Measurements from ENCODE around the gene ITPK1.
"Not testable (repeated sequence)": the region's sequence is repeated elsewhere in the genome, so short reads cannot be mapped to it uniquely, and the experiment has no call there.

ITPK1 gene

GRCh38 chr14:93128725-93129459 lies 13.2 kb upstream of the ITPK1 start:
- DNase-seq = no peak

- DNase-seq = no peak
Observed at GRCh38 chr14:93126111-93126510, 10.4 kb upstream of the ITPK1 start.

DNA sequence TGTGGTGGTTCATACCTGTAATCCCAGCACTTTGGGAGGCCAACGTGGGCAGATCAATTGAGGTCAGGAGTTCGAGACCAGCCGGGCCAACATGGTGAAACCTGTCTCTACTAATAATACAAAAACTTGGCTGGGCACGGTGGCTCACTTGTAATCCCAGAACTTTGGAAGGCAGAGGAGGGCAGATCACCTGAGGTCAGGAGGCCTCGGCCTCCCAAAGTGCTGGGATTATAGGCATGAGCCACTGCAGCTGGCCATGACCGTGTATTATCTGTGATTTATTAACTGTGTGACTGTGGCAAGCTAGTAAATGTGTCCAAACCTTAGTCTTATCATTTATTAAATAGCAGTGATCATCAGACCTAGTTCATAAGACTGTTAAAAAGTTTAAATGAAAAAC lies 7.1 kb upstream of the ITPK1 start:
- no peak for DNase-seq

GRCh38 chr14:93121030-93121834 lies 5.5 kb upstream of the ITPK1 start:
- DNase-seq = no peak

GRCh38 chr14:93120517-93120916 lies 4.8 kb upstream of the ITPK1 start:
- no peak for DNase-seq

- DNase-seq = no peak
Observed at GRCh38 chr14:93116676-93117200, 1.0 kb upstream of the ITPK1 start.

GRCh38 chr14:93115069-93115820 lies 480 bp downstream of the ITPK1 start:
- DNase-seq = peak; percentile 80

- peak; percentile 12 for DNase-seq
Observed at GRCh38 chr14:93114713-93115068, 1.0 kb downstream of the ITPK1 start.

GRCh38 chr14:93114068-93114710 lies 1.5 kb downstream of the ITPK1 start:
- no peak for DNase-seq

DNA sequence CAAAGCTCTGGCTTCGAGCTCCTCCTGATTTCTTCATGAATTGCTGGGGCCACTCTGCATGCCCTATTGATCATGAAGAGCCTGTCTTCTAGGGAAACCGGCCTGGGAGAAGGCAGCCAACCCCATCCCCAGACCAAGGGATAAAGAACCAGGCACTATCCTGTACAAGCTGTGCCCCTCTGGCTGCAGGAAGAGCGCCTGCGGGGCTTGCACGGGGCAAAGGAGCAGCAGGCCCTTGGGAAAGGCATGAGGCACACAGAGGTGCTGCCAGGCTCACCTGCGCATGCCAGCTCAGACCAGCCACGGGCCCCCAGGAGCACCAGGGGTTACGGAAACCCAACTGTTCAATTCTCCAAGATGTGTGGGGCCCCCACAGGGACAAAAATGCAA lies 2.1 kb downstream of the ITPK1 start:
- no peak for DNase-seq

DNA sequence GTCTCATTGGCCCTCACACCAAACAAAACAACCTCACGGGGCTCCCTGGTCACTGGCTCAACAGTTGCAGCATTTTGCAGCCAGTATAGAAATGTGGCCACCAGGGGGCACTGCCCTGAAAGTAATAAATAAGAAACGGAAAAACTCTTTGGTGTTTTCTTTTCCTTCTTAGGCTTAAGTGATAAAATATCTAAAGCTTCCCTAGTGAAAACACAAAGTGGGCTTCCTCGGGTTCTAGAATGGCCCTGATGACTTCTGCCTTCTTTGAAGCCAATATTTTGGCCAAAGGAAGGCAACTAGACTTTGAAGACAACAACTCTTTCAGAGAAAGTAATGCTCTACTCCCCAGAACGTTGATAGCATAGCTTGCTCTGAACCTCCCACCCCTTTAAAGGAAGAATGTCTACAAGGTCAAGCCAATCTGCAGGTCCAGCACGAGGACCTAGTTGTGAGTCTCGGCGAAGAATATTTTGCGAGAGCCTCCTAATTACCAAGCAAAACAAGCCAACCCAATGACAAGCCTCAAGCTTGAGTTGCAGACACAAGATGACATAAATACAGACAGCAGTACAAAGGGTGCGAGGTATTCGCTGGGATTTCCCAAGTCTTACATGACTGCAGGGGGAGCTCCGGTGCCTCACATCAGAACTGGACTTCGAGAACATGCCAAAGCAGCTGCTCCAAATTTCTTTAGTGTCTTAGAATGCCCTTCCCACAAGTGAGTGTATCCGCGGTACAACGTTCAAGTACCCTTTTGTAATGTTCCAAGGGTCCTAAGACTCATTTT lies 2.6 kb downstream of the ITPK1 start:
- DNase-seq = peak; percentile 80

DNA sequence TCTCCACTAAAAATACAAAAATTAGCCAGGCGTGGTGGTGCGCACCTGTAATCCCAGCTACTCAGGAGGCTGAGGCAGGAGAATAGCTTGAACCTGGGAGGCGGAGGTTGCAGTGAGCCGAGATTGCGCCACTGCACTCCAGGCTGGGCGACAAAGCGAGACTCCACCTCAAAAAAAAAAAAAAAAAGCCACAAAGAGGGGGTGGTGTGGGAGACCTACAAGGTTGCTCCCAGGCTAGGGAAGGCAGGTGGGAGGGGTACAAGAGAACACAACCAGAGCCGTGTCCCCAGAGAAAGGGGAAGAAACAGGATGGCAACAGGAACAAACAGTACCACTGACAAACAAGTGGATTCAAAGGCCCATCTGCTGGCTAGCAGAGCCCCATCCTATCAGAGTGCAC lies 4.2 kb downstream of the ITPK1 start:
- not testable (repeated sequence) for DNase-seq

DNA sequence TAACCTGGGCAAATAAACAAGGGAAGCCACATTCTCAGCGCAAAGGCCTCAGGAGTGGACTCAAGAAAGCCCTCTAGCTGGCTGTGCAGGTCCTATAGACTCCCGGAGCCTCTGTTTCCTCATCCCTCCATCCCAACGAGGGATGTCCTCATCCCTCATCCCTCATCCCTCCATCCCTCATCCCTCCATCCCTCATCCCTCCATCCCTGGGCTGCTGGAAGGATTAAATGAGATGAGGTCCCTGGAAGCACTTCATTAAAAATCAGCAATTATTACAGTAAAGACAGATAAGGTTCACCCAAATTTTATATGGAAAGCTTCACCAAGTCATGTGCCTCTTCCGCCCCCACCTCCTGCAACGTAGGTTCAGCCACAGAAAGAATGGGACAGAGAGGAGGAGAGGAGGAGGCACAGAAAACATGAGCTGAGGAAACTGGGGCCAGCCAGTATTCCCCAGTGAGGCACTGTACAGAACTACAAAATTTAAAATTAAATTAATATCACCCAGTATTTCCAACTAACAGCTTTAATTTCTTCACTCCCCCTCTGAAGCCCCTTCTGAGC lies 4.8 kb downstream of the ITPK1 start:
- no peak for DNase-seq

DNA sequence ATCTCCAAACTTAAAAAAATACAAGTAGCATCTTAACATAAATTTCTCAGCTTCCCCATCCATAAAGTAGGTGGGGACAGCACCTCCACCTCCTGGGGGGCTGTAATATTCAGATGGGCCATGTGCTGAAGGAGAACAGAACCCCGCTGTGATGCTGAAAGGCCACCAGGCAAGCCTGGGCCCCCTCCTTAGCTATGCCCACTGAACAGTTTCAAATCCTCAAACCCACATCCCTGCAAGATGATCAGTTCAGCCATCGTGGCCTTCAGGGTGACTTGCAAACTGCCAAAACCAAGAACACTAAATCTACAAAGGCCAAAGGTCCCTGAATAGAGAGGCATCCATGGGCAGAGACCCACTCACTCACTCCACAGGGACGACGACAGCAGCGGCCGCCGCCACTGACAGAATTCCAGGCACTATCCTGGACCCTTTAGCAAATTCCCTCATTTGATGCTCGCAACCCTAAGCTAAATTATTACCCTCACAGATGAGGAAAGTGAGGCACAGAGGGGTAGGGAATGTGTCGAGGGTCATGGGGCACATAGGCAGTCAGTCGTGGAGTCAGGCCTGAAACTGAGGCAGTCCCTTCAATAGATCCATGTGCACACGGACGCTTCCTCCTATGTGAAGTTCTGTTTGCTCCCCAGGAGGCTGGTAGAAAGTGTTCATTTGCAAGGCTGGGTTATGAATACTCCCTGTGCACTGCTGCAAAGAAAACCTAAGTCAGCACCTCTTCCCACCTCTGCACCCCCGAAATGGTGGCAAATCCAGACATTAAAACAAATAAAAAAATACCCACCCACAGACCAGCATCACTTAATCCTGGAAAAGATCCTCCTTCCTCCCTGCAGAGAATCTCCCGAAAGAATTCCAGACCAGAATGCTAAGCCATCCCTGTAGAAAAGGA lies 5.9 kb downstream of the ITPK1 start:
- no peak for DNase-seq

GRCh38 chr14:93108105-93108504 lies 7.6 kb downstream of the ITPK1 start:
- DNase-seq = no peak

GRCh38 chr14:93107453-93107852 lies 8.3 kb downstream of the ITPK1 start:
- no peak for DNase-seq

DNA sequence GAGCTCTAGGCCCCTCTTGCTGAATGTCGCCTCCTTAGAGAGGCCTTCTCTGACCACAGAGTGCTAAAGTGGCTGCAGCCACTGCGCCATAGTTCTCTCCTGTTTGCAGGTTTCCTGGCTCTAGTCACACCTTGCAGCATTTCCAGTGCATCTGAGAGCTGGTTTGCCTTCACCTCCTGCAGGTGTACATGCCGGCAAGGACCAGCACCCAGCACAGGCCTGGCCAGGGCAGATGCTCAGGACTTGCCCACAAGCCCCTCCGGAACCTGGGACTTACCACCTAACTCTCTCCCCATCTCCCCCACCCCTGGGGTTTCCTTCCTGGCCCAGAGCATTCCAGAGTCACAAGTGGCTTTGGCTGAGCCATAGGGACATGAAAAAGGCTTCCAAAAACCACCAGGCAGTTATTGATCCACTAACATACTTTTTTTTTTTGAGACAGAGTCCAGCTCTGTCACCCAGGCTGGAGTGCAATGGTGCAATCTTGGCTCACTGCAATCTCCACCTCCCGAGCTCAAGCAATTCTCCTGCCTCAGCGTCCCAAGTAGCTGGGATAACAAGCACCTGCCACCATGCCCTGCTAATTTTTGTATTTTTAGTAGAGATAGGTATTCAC lies 9.1 kb downstream of the ITPK1 start:
- DNase-seq = no peak

- DNase-seq = not testable (repeated sequence)
Observed at GRCh38 chr14:93105856-93106255, 9.9 kb downstream of the ITPK1 start.

DNA sequence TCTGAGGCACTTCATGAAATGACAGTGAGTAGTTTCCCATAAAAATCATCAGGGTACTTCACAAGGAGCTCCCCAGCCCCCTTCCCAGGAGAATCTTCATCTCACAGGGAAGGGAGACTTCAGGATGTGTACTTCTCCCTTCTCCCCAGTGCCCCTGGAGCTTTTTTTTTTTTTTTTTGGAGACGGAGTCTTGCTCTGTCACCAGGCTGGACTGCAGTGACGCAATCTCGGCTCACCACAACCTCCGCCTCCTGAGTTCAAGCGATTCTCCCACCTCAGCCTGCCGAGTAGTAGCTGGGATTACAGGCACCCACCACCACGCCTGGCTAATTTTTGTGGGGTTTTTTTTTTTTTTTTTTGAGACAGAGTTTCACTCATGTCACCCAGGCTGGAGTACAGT lies 10.4 kb downstream of the ITPK1 start:
- DNase-seq = no peak

- DNase-seq = no peak
Observed at GRCh38 chr14:93104961-93105360, 10.8 kb downstream of the ITPK1 start.
